ENCODE data around the gene RPS6KB2.

GRCh38 chr11:67434395-67434881, 6.1 kb downstream of the RPS6KB2 start:
- TF ChIP-seq CTCF (conservative IDR thresholded peaks at IDR 0.05) (no peak), EZH2 (IDR thresholded peaks at IDR 0.05; ENCODE audit: low read depth) (no peak)

Measured in PC-9 (cell line).